AG04450 (cell line): ENCODE measurements around the gene TMEM98. TPM values are rescaled to one million over a fixed set of nuclear protein-coding genes. Genes with fewer than 3 reads are reported as not detected.

Experiments
- CTCF ChIA-PET: fragments of 300-600, 350-600 bp; formaldehyde crosslinking; extraction: SDS; loops from one replicate; lab custom pipeline; 2022; ENCODE audit warnings: antibody characterized with exemption, inconsistent platforms; lab: Charles Lee
- POLR2A ChIA-PET: fragments of 350-600 bp; formaldehyde crosslinking; extraction: SDS; loops from one replicate; lab custom pipeline; 2021; ENCODE audit warnings: antibody characterized with exemption, inconsistent platforms; lab: Yijun Ruan, JAX
- DNase-seq: peaks from one replicate; pipeline ENCODE4 v3.0.0-alpha.2; 2011; ENCODE audit warnings: low read depth, low spot score
- H3K27ac ChIP-seq: one replicate; pipeline ENCODE4 v1.5.1; 2012; ENCODE audit warnings: low read depth, low read length, control low read depth
- H3K27me3 ChIP-seq: one replicate; pipeline ENCODE4 v1.6.0; 2012; ENCODE audit warnings: low read length; ENCODE audit not compliant: control insufficient read depth, insufficient read depth
- H3K4me3 ChIP-seq: 2 replicates; pipeline ENCODE4 v1.5.1; 2011; ENCODE audit warnings: mild to moderate bottlenecking, low read depth, low read length, control low read depth
- H3K9me3 ChIP-seq: 2 replicates; pipeline ENCODE4 v1.5.1; 2012; ENCODE audit warnings: low read length; ENCODE audit not compliant: control insufficient read depth, insufficient read depth
- CTCF ChIP-seq: IDR thresholded peaks from 2 replicates; pipeline ENCODE4 v1.5.1; 2011; ENCODE audit warnings: low read depth, low read length, control low read depth, inconsistent platforms
- polyA plus RNA-seq: library from polyadenylated mRNA; depleted of rRNA; stranded (reverse); fragments of >200 nt; gene quantifications from 2 replicates; pipeline ENCODE4 v1.2.3, GENCODE V29; 2011

The TMEM98 gene
- polyA plus RNA-seq, 1 experiment: 260 TPM

- no peaks in the 10 kb centered on the region for H3K27me3 ChIP-seq
- H3K4me3 ChIP-seq: peak overlapping the region; percentile 68
- H3K9me3 ChIP-seq: no peaks in the 10 kb centered on the region
- peak overlapping the region; percentile 33 for H3K27ac ChIP-seq
- TF ChIP-seq CTCF: no peak
- no peak for DNase-seq
- CTCF ChIA-PET: interaction anchor here (0.7 to 3.1 kb wide), 12 partner anchors 9 to 146 kb away, joined by 3 to 21 read pairs (median 4); partner anchors contain the start of gene MYO1D
- POLR2A ChIA-PET: interaction anchor here (0.5 to 1.2 kb wide), 6 partner anchors 17 to 218 kb away, joined by 3 to 6 read pairs (median 4); no protein-coding TSS in a partner anchor
Observed at GRCh38 chr17:32928586-32929535, 908 bp downstream of the TMEM98 start.

GRCh38 chr17:32929588-32929987, 1.6 kb downstream of the TMEM98 start:
- Histone ChIP-seq H3K27ac (no peak overlapping the region), H3K27me3 (no peaks in the 10 kb centered on the region), H3K9me3 (no peaks in the 10 kb centered on the region), H3K4me3 (peak overlapping the region; percentile 68)
- no peak for TF ChIP-seq CTCF
- POLR2A ChIA-PET: interaction anchor here (0.6 to 0.7 kb wide), 2 partner anchors 16 to 52 kb away, joined by 4 to 6 read pairs; no protein-coding TSS in a partner anchor
- CTCF ChIA-PET: interaction anchor here (0.7 to 3.1 kb wide), 10 partner anchors 8 to 146 kb away, joined by 3 to 21 read pairs (median 4); partner anchors contain the start of gene MYO1D
- no peak for DNase-seq

GRCh38 chr17:32930512-32930911, 2.6 kb downstream of the TMEM98 start:
- H3K9me3 ChIP-seq: no peaks in the 10 kb centered on the region
- H3K4me3 ChIP-seq: no peak overlapping the region
- ChIA-PET POLR2A (no interaction called here), CTCF (interaction anchor here (1.3 to 3.1 kb wide), 3 partner anchors 11 to 53 kb away, joined by 5 to 12 read pairs (median 5); no protein-coding TSS in a partner anchor)
- no peak overlapping the region for H3K27ac ChIP-seq
- no peak for DNase-seq
- H3K27me3 ChIP-seq: no peaks in the 10 kb centered on the region
- no peak for TF ChIP-seq CTCF

- POLR2A ChIA-PET: no interaction called here
- CTCF ChIA-PET: interaction anchor here (1.1 to 3.1 kb wide), 4 partner anchors 10 to 149 kb away, joined by 3 to 12 read pairs (median 5); no protein-coding TSS in a partner anchor
- H3K4me3 ChIP-seq: no peak overlapping the region
- no peak for TF ChIP-seq CTCF
- H3K27ac ChIP-seq: no peak overlapping the region
- DNase-seq: no peak
- H3K27me3 ChIP-seq: no peaks in the 10 kb centered on the region
- H3K9me3 ChIP-seq: no peaks in the 10 kb centered on the region; the same call in 1 of the 2 replicates
Observed at GRCh38 chr17:32931686-32932085, 3.7 kb downstream of the TMEM98 start.
